ENCODE results near the gene FHOD1. TPM values are rescaled to one million over a fixed set of nuclear protein-coding genes. Genes with fewer than 3 reads are reported as not detected.

The FHOD1 gene
- total RNA-seq, 2 experiments from 2014 or later: 16.5 to 55.0 TPM

DNA sequence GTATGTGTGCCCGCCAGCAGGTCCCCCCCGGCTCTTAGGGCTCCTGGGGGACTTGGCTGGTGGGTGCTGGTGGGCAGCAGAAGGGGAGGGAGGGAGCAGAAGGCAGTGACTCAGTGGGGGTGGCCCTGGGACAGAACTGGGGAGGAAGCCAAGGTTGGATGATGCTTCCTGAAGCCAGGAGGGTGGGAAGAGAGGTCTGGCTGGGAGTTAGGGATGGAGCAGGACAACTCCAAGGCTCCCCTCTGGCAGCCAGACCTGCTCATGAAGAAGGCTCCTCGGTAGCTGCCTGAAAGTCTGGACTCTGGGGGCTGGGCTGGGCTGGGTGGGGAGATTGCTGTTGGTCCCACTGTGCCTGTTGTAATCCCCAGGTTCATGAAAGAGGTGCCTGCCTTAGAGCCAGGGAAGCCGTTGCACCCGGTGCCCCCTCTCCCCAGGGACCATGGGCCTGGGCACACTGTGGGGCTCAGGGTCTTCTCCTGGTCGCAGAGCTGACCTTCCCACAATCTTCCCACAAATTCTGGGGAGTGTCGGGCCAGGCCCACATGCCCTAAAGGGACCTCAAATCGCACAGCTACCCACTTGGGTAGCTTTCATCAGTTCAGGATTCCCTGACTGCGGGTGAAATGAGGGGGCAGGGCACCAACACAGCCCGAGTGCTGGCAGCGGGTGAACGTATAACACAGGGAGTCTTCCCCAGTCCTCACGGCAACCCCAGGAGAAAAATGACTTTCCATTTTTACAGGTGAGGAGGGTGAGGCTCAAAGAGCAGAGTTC lies 30.9 kb upstream of the FHOD1 start:
- POLR2A ChIA-PET: no interaction called here

DNA sequence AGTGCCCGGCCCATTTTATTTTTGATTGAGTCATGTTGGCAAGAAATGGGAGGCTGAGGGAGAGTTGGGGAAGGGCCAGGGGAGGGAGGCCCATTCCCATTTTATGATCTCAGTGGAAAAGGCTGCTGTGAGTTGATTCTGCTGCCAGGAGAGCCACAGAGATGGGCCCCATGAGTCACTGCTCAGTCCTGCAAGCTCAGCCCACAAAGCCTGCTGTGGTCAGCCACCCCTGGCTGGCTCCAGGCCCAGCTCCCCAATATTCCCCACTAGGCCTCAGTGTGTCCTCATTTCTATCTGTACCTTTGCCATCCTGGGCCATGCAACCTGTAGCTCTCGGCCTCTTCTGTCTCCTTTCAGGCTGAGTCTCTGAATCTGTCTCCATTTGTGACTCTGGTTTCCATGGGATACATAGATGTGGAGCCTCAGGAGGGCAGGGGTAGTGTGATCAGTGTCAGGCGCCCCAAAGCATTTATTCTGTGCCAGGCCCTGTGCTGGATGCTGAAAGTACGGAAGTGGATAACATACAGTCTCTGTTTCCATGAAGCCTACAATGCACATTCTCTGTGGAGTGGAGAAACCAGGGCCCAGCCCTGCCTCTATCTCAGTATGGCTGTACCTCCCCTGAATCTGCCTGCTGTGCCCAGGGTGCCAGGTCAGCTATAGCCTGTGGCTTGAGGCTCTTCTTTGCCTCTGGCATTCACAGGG lies 30.2 kb upstream of the FHOD1 start:
- ChIA-PET POLR2A (no interaction called here), CTCF (ENCODE audit: unreplicated experiment) (no interaction called here)
- Histone ChIP-seq H2AFZ (ENCODE audit: low read length) (no peak overlapping the region), H4K20me1 (ENCODE audit: insufficient read depth, low read length) (no peaks in the 10 kb centered on the region), H3K9me2 (ENCODE audit: insufficient read depth, low read length) (no peaks in the 10 kb centered on the region), H3K4me3 (ENCODE audit: low read depth, low read length, poor library complexity, severe bottlenecking) (no peak overlapping the region), H3K36me3 (ENCODE audit: insufficient read depth, low read length) (no peaks in the 10 kb centered on the region), H3K4me2 (ENCODE audit: low read length) (no peak overlapping the region), H3K79me2 (ENCODE audit: insufficient read depth, low read depth, low read length) (no peaks in the 10 kb centered on the region), H3K4me1 (ENCODE audit: insufficient read depth, low read length, poor library complexity, severe bottlenecking) (no peaks in the 10 kb centered on the region), H3K27ac (ENCODE audit: low read depth, low read length, poor library complexity, severe bottlenecking) (no peak overlapping the region), H3K9me3 (ENCODE audit: low read length) (no peaks in the 10 kb centered on the region)
- no TSS peak for BruUV-seq (replicated peaks)
- no peak for TF ChIP-seq EZH2phosphoT487 (IDR thresholded peaks at IDR 0.05; ENCODE audit: borderline replicate concordance, low read depth, low read length)
- TF ChIP-seq, protein P1, sequence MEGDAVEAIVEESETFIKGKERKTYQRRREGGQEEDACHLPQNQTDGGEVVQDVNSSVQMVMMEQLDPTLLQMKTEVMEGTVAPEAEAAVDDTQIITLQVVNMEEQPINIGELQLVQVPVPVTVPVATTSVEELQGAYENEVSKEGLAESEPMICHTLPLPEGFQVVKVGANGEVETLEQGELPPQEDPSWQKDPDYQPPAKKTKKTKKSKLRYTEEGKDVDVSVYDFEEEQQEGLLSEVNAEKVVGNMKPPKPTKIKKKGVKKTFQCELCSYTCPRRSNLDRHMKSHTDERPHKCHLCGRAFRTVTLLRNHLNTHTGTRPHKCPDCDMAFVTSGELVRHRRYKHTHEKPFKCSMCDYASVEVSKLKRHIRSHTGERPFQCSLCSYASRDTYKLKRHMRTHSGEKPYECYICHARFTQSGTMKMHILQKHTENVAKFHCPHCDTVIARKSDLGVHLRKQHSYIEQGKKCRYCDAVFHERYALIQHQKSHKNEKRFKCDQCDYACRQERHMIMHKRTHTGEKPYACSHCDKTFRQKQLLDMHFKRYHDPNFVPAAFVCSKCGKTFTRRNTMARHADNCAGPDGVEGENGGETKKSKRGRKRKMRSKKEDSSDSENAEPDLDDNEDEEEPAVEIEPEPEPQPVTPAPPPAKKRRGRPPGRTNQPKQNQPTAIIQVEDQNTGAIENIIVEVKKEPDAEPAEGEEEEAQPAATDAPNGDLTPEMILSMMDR (conservative IDR thresholded peaks at IDR 0.05; ENCODE audit: low read length): no peak
- DNase-seq (ENCODE audit: low spot score): no peak
- intact Hi-C loops (cut with micrococcal nuclease; ENCODE audit: unreplicated experiment): loop anchor here (5.0 kb wide), 1 partner anchor 120 kb away; no protein-coding TSS in a partner anchor

More for the DNA sequence above, 30.9 kb upstream of the FHOD1 start:
- CTCF ChIA-PET (ENCODE audit: unreplicated experiment): interaction anchor here (0.6 kb wide), 1 partner anchor 12 kb away, joined by 3 read pairs; no protein-coding TSS in a partner anchor
- Histone ChIP-seq H3K4me2 (ENCODE audit: low read length) (peak overlapping the region; percentile 54; the same call in 1 of the 2 replicates), H3K79me2 (ENCODE audit: insufficient read depth, low read depth, low read length) (no peaks in the 10 kb centered on the region), H3K27ac (ENCODE audit: low read depth, low read length, poor library complexity, severe bottlenecking) (no peak overlapping the region), H3K4me1 (ENCODE audit: insufficient read depth, low read length, poor library complexity, severe bottlenecking) (no peaks in the 10 kb centered on the region), H2AFZ (ENCODE audit: low read length) (peak overlapping the region; percentile 16; the same call in 1 of the 2 replicates), H3K9me2 (ENCODE audit: insufficient read depth, low read length) (no peaks in the 10 kb centered on the region), H3K4me3 (ENCODE audit: low read depth, low read length, poor library complexity, severe bottlenecking) (peak overlapping the region; percentile 53), H4K20me1 (ENCODE audit: insufficient read depth, low read length) (no peaks in the 10 kb centered on the region), H3K9me3 (ENCODE audit: low read length) (no peaks in the 10 kb centered on the region), H3K36me3 (ENCODE audit: insufficient read depth, low read length) (no peaks in the 10 kb centered on the region)
- no TSS peak for BruUV-seq (replicated peaks)
- TF ChIP-seq, protein P1 (conservative IDR thresholded peaks at IDR 0.05; ENCODE audit: low read length): peak; percentile 46; the same call in 1 of the 2 replicates
- TF ChIP-seq EZH2phosphoT487 (IDR thresholded peaks at IDR 0.05; ENCODE audit: borderline replicate concordance, low read depth, low read length): no peak
- intact Hi-C loops (cut with micrococcal nuclease; ENCODE audit: unreplicated experiment): loop anchor here (5.0 kb wide), 1 partner anchor 119 kb away; no protein-coding TSS in a partner anchor
- DNase-seq (ENCODE audit: low spot score): no peak

Data from OCI-LY7 (cell line).